ENCODE measurements around the gene ITIH3.

- TF ChIP-seq FOXA1 (IDR thresholded peaks at IDR 0.05): no peak
- no peak for TF ChIP-seq FOXK2 (IDR thresholded peaks at IDR 0.05)
- TF ChIP-seq ELF4 (IDR thresholded peaks at IDR 0.05): no peak
- TF ChIP-seq SUZ12 (IDR thresholded peaks at IDR 0.05): no peak
- no peak for TF ChIP-seq SP1 (IDR thresholded peaks at IDR 0.05)
- no peak for TF ChIP-seq CTBP1 (IDR thresholded peaks at IDR 0.05; ENCODE audit: borderline replicate concordance)
- TF ChIP-seq NFRKB (IDR thresholded peaks at IDR 0.05): no peak
These were observed 2.2 kb upstream of the ITIH3 start for GRCh38 chr3:52792413-52792812.

Measured in HEK293T (cell line).